NCI-H146 treated with DMSO at 0.1 percent for 48 hours (cell line): ENCODE data around the gene TSPAN4.
A peak's percentile ranks its signal among the peaks of the same experiment; 100 is the strongest.

Experiments
- DNase-seq: peaks from one replicate; lab custom pipeline; 2025; ENCODE audit not compliant: unreplicated experiment; lab: John Stamatoyannopoulos, UW

Gene TSPAN4

GRCh38 chr11:905952-906351 is 63.3 kb downstream of the TSPAN4 start:
- DNase-seq = no peak

GRCh38 chr11:907668-908067 is 65.0 kb downstream of the TSPAN4 start:
- no peak for DNase-seq

GRCh38 chr11:908273-908672 is 65.6 kb downstream of the TSPAN4 start:
- DNase-seq = no peak

- DNase-seq = no peak
Observed at GRCh38 chr11:909406-909805, 66.8 kb downstream of the TSPAN4 start.

GRCh38 chr11:910044-910588 is 67.5 kb downstream of the TSPAN4 start:
- no peak for DNase-seq

- DNase-seq = peak; percentile 64
Observed at GRCh38 chr11:910589-911030, 68.0 kb downstream of the TSPAN4 start, which contains the start of gene CHID1. TSS of gene CHID1 (minus strand) at chr11:910810. CDS start at chr11:904816, 5,994 bp downstream.

GRCh38 chr11:911031-911889 is 68.6 kb downstream of the TSPAN4 start:
- DNase-seq = no peak

- no peak for DNase-seq
Observed at GRCh38 chr11:911890-912219, 69.2 kb downstream of the TSPAN4 start.

GRCh38 chr11:912266-912665 is 69.6 kb downstream of the TSPAN4 start:
- no peak for DNase-seq

- no peak for DNase-seq
Observed at GRCh38 chr11:913043-913442, 70.4 kb downstream of the TSPAN4 start.

- no peak for DNase-seq
Observed at GRCh38 chr11:914204-914603, 71.6 kb downstream of the TSPAN4 start.

- DNase-seq = no peak
Observed at GRCh38 chr11:914747-915501, 72.3 kb downstream of the TSPAN4 start.
